ENCODE results near the gene LHCGR. TPM values are rescaled to one million over a fixed set of nuclear protein-coding genes. Genes with fewer than 3 reads are reported as not detected.

LHCGR gene
- total RNA-seq, 4 donors from 2014 or later: 0.75 to 2.7 (median 1.7) TPM

- TF ChIP-seq, protein P1, sequence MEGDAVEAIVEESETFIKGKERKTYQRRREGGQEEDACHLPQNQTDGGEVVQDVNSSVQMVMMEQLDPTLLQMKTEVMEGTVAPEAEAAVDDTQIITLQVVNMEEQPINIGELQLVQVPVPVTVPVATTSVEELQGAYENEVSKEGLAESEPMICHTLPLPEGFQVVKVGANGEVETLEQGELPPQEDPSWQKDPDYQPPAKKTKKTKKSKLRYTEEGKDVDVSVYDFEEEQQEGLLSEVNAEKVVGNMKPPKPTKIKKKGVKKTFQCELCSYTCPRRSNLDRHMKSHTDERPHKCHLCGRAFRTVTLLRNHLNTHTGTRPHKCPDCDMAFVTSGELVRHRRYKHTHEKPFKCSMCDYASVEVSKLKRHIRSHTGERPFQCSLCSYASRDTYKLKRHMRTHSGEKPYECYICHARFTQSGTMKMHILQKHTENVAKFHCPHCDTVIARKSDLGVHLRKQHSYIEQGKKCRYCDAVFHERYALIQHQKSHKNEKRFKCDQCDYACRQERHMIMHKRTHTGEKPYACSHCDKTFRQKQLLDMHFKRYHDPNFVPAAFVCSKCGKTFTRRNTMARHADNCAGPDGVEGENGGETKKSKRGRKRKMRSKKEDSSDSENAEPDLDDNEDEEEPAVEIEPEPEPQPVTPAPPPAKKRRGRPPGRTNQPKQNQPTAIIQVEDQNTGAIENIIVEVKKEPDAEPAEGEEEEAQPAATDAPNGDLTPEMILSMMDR (IDR thresholded peaks at IDR 0.05; ENCODE audit: low read depth): no peak
Observed at GRCh38 chr2:48747319-48747718, 8.2 kb downstream of the LHCGR start.

DNA sequence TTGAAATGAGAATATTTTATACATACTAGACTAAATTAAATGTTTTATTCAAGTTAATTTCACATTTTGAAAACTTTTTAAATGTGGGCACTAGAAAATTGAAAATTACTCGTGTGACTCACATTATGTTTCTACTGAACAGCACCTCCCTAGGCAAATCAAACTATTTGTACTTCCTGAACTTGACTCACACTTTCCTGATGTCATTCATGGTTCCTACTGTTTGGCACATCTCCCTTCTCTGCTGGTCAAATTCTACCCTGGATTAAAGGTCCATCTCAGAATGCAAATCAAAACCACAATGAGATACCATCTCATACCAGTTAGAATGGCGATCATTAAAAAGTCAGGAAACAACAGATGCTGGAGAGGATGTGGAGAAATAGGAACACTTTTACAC is 16.7 kb downstream of the LHCGR start:
- TF ChIP-seq, protein P1 (IDR thresholded peaks at IDR 0.05; ENCODE audit: low read depth): no peak

- TF ChIP-seq, protein P1 (IDR thresholded peaks at IDR 0.05; ENCODE audit: low read depth): no peak
Observed at GRCh38 chr2:48736251-48736650, 19.3 kb downstream of the LHCGR start.

DNA sequence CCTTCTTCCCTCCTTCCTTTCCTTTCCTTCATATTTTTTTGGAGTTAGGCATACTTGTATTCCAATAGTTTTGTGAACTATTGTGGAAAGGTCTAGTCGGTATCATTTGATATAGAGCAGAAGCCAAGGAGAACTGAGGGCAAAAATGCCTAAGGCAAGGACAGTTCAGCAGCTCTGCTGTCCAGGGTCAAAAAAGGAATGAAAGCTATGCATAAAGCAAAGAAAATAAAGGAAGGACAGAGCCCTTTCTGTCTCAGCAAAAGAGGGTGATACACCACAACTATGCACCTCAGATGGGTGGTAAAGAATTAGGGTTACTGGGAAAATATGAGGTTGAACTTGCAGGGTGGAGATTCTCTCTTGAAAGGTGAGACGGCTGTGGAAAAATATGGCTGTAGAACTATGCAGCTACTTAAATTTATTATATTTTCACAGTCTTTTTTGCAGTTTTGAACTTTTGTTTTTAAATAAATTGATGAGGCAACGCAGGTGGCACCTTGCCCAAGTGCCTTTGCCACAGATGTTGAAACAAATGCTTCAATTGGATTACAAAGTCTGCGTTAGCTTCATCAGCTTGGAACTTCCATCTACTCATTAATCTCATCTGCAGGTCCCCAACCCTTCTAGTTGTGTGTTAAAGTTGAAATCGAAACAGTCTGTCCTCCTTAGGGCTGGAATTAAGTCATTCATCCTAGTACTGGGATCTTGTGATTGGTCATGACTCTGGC is 20.8 kb downstream of the LHCGR start:
- TF ChIP-seq, protein P1 (IDR thresholded peaks at IDR 0.05; ENCODE audit: low read depth): no peak

DNA sequence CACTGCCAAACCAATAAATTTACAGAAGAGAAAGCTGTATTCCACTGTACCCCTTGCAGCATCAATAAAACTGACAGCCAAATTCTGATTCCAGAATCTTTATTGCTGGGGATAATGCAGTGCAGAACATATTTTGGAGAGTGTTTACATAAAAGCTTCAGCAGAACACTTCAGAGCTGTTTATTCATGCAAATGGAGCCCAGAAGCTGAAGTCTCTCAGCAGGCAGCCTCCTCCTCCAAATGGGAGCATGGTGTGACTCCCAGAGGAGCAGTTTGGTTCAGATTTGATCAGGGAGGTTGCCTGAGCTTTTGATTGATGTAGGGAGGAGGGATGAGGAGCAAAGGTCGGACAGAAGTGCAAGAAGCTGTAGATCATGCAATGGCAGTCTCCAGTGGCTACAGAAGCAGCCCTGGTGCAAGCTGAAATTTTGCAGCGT is 22.4 kb downstream of the LHCGR start:
- TF ChIP-seq, protein P1 (IDR thresholded peaks at IDR 0.05; ENCODE audit: low read depth): no peak

- TF ChIP-seq, protein P1 (IDR thresholded peaks at IDR 0.05; ENCODE audit: low read depth): no peak
Observed at GRCh38 chr2:48728840-48729239, 26.7 kb downstream of the LHCGR start.

- TF ChIP-seq, protein P1 (IDR thresholded peaks at IDR 0.05; ENCODE audit: low read depth): no peak
Observed at GRCh38 chr2:48728295-48728694, 27.2 kb downstream of the LHCGR start.

Data from subcutaneous adipose tissue (tissue), 4 donors.